H1 (cell line): Measurements from ENCODE around the gene NEDD4L.

Experiments used
- ASH2L ChIP-seq: fragments of 200-600, 300-600 bp; sonication (generic); IDR thresholded peaks from one replicate; pipeline ENCODE4 v1.7.1; 2017; ENCODE audit warnings: low read length
- ATF2 ChIP-seq: IDR thresholded peaks from 2 replicates; pipeline ENCODE4 v1.6.1; 2012; ENCODE audit warnings: low read length, inconsistent platforms
- CHD1 ChIP-seq: IDR thresholded peaks from 2 replicates; pipeline ENCODE4 v1.6.1; 2012; ENCODE audit warnings: low read depth, low read length, improper control_type of control experiment
- CTCF ChIP-seq, 3 experiments: IDR thresholded peaks; 1 replicate in 2 of 3; 2 replicates in 1 of 3; pipeline versions ENCODE4 v1.5.1 to v1.6.1; 2011; ENCODE audit warnings: low read length in 3 of 3, mild to moderate bottlenecking in 3 of 3, inconsistent platforms in 2 of 3, low read depth in 1 of 3, moderate library complexity in 1 of 3; ENCODE audit not compliant: insufficient read depth in 1 of 3; ENCODE audit errors: control extremely low read depth in 1 of 3
- EP300 ChIP-seq, 2 experiments: IDR thresholded peaks; 1 replicate in 1 of 2; 2 replicates in 1 of 2; pipeline ENCODE4 v1.6.1; 2011 to 2012; ENCODE audit warnings: low read depth in 2 of 2, low read length in 2 of 2, mild to moderate bottlenecking in 2 of 2, borderline replicate concordance in 1 of 2, inconsistent platforms in 1 of 2, moderate library complexity in 1 of 2
- MAFK ChIP-seq: IDR thresholded peaks from 2 replicates; pipeline ENCODE4 v1.6.1; 2012; ENCODE audit warnings: low read depth, mild to moderate bottlenecking, improper control_type of control experiment, low read length
- POLR2A ChIP-seq, 2 experiments: IDR thresholded peaks; 1 replicate in 1 of 2; 2 replicates in 1 of 2; pipeline ENCODE4 v1.6.1; 2011; ENCODE audit warnings: low read depth in 2 of 2, low read length in 2 of 2, mild to moderate bottlenecking in 2 of 2; ENCODE audit errors: control extremely low read depth in 1 of 2
- RAD21 ChIP-seq, 2 experiments: IDR thresholded peaks in 1 of 2; conservative IDR thresholded peaks in 1 of 2; 2 replicates each; pipeline ENCODE4 v1.6.1; 2011; ENCODE audit warnings: low read depth in 2 of 2, low read length in 2 of 2, improper control_type of control experiment in 1 of 2, inconsistent platforms in 1 of 2, mild to moderate bottlenecking in 1 of 2, moderate library complexity in 1 of 2
- TAF1 ChIP-seq: IDR thresholded peaks from 2 replicates; pipeline ENCODE4 v1.6.1; 2011; ENCODE audit warnings: mild to moderate bottlenecking, low read depth, low read length
- TEAD4 ChIP-seq: IDR thresholded peaks from 2 replicates; pipeline ENCODE4 v1.6.1; 2012; ENCODE audit warnings: low read depth, low read length, inconsistent platforms, mixed read lengths
- USF2 ChIP-seq: IDR thresholded peaks from 2 replicates; pipeline ENCODE4 v1.6.1; 2011; ENCODE audit warnings: low read length, improper control_type of control experiment

- TF ChIP-seq CTCF (IDR thresholded peaks at IDR 0.05; ENCODE audit: control extremely low read depth in 1 of 3, insufficient read depth in 1 of 3, low read depth in 1 of 3, low read length in 3 of 3) (no peak), MAFK (no peak), CHD1 (no peak), EP300 (IDR thresholded peaks at IDR 0.05; ENCODE audit: borderline replicate concordance in 1 of 2, low read depth in 2 of 2, low read length in 2 of 2) (no peak), RAD21 (IDR thresholded peaks at IDR 0.05 in 1 of 2, conservative IDR thresholded peaks at IDR 0.05 in 1 of 2; ENCODE audit: low read depth in 2 of 2, low read length in 2 of 2) (no peak), TEAD4 (no peak), ASH2L (no peak), USF2 (no peak), POLR2A (IDR thresholded peaks at IDR 0.05; ENCODE audit: control extremely low read depth in 1 of 2, low read depth in 2 of 2, low read length in 2 of 2) (no peak; a peak in 1 of 3 replicates), TAF1 (no peak), ATF2 (no peak)
Observed at GRCh38 chr18:58228762-58229161, 184.7 kb downstream of the NEDD4L start.
